Panc1 (cell line): ENCODE data around the gene SKOR1. TPM values are rescaled to one million over a fixed set of nuclear protein-coding genes. Genes with fewer than 3 reads are reported as not detected.

Experiments used
- ATAC-seq: fragments of 200-7000 bp; cut with Tn5 transposase; 2 replicates; pipeline ENCODE4 v1.9.1; 2020; ENCODE audit warnings: mild to moderate bottlenecking, moderate library complexity
- BruUV-seq: library from RNA; stranded (reverse); fragments of 400-500 nt; replicated peaks from 2 replicates; lab custom pipeline; 2021; lab: Mats Ljungman, UMichigan
- CTCF ChIA-PET: fragments of 300-600 bp; sonication (Branson Sonifier 250); formaldehyde crosslinking; loops from one replicate; lab custom pipeline; 2022; ENCODE audit warnings: antibody characterized with exemption; lab: Charles Lee
- POLR2A ChIA-PET: fragments of 300-600 bp; sonication (Branson Sonifier 250); formaldehyde crosslinking; loops from one replicate; lab custom pipeline; 2022; ENCODE audit warnings: antibody characterized with exemption; lab: Charles Lee
- DNase-seq: peaks from one replicate; pipeline ENCODE4 v3.0.0-alpha.2; 2010; ENCODE audit warnings: low read depth, low spot score
- H3K27ac ChIP-seq: 2 replicates; pipeline ENCODE4 v1.5.1; 2011; ENCODE audit warnings: mild to moderate bottlenecking, low read length, inconsistent platforms
- H3K27me3 ChIP-seq: fragments of 200-500 bp; sonication (Bioruptor generic); 2 replicates; pipeline ENCODE4 v1.6.0; 2014; ENCODE audit warnings: low read length, inconsistent platforms; ENCODE audit not compliant: control insufficient read depth, insufficient read depth
- H3K36me3 ChIP-seq: fragments of 200-500 bp; sonication (Bioruptor generic); 2 replicates; pipeline ENCODE4 v1.5.1; 2014; ENCODE audit warnings: inconsistent platforms, mild to moderate bottlenecking, low read length, moderate library complexity; ENCODE audit not compliant: control insufficient read depth, insufficient read depth
- H3K4me1 ChIP-seq: 2 replicates; pipeline ENCODE4 v1.5.1; 2011; ENCODE audit warnings: inconsistent platforms, mild to moderate bottlenecking, low read length, moderate library complexity; ENCODE audit not compliant: control insufficient read depth, insufficient read depth
- H3K4me3 ChIP-seq, 2 experiments: 2 replicates each; pipeline ENCODE4 v1.5.1; 2011 to 2012; ENCODE audit warnings: low read depth in 2 of 2, low read length in 2 of 2, mild to moderate bottlenecking in 2 of 2, inconsistent platforms in 1 of 2, moderate library complexity in 1 of 2
- H3K9me3 ChIP-seq: fragments of 200-500 bp; sonication (Bioruptor generic); 2 replicates; pipeline ENCODE4 v1.5.1; 2014; ENCODE audit warnings: low read depth, mild to moderate bottlenecking, inconsistent platforms, low read length, moderate library complexity; ENCODE audit not compliant: control insufficient read depth, insufficient read depth
- POLR2AphosphoS5 ChIP-seq: IDR thresholded peaks from 2 replicates; pipeline ENCODE4 v1.6.1; 2012; ENCODE audit warnings: mild to moderate bottlenecking, low read depth, low read length, moderate library complexity
- SIN3A ChIP-seq: IDR thresholded peaks from 2 replicates; pipeline ENCODE4 v1.6.1; 2012; ENCODE audit warnings: low read depth, mild to moderate bottlenecking, low read length, moderate library complexity, borderline replicate concordance; ENCODE audit not compliant: insufficient read depth
- TCF7L2 ChIP-seq: IDR thresholded peaks from 2 replicates; pipeline ENCODE4 v1.6.1; 2011; ENCODE audit warnings: mild to moderate bottlenecking, low read depth, low read length, inconsistent platforms
- in situ Hi-C: cut with HindIII; loops from 2 replicates; pipeline ENCODE4 v1.10.0; 2016; ENCODE audit warnings: low sequenced_read_pairs, low pct_unique_long_range_greater_than_20kb
- intact Hi-C: fragments of 100-400 bp; cut with micrococcal nuclease; formaldehyde crosslinking; loops from one replicate; pipeline ENCODE4 v1.10.0; 2022; ENCODE audit not compliant: unreplicated experiment
- total RNA-seq: library from RNA; stranded (reverse); gene quantifications from one replicate; pipeline ENCODE4 v1.2.1, GENCODE V29; 2021; ENCODE audit not compliant: unreplicated experiment
- TF ChIP-seq, protein P1 (sequence below), 2 experiments: IDR thresholded peaks; 2 replicates each; pipeline ENCODE4 v1.6.1; 2011 to 2012; ENCODE audit warnings: low read depth in 2 of 2, control low read depth in 1 of 2, low read length in 1 of 2, mild to moderate bottlenecking in 1 of 2, moderate library complexity in 1 of 2; ENCODE audit not compliant: insufficient read depth in 1 of 2
- TF ChIP-seq, protein P2 (sequence below): fragments of 450-650 bp; IDR thresholded peaks from 2 replicates; pipeline ENCODE4 v1.5.1; 2017; ENCODE audit warnings: mild to moderate bottlenecking

SKOR1 gene
- total RNA-seq, 1 experiment from 2014 or later: 0.21 TPM

GRCh38 chr15:67831363-67831762, 6.1 kb downstream of the SKOR1 start:
- H3K4me1 ChIP-seq: peaks cover 4% of the 10 kb centered on the region
- H3K4me3 ChIP-seq: no peak overlapping the region
- CTCF ChIA-PET: interaction anchor here (1.0 to 1.2 kb wide), 2 partner anchors 330 to 885 kb away, joined by 3 read pairs; no protein-coding TSS in a partner anchor
- in situ Hi-C loops (no loop called here), intact Hi-C loops (loop anchor here (10.0 kb wide), 2 partner anchors 447 to 587 kb away; no protein-coding TSS in a partner anchor)
- H3K9me3 ChIP-seq: no peaks in the 10 kb centered on the region
- ATAC-seq (no peak), DNase-seq (no peak)
- TF ChIP-seq TCF7L2 (no peak), SIN3A (no peak), POLR2AphosphoS5 (no peak)
- TF ChIP-seq, protein P1, sequence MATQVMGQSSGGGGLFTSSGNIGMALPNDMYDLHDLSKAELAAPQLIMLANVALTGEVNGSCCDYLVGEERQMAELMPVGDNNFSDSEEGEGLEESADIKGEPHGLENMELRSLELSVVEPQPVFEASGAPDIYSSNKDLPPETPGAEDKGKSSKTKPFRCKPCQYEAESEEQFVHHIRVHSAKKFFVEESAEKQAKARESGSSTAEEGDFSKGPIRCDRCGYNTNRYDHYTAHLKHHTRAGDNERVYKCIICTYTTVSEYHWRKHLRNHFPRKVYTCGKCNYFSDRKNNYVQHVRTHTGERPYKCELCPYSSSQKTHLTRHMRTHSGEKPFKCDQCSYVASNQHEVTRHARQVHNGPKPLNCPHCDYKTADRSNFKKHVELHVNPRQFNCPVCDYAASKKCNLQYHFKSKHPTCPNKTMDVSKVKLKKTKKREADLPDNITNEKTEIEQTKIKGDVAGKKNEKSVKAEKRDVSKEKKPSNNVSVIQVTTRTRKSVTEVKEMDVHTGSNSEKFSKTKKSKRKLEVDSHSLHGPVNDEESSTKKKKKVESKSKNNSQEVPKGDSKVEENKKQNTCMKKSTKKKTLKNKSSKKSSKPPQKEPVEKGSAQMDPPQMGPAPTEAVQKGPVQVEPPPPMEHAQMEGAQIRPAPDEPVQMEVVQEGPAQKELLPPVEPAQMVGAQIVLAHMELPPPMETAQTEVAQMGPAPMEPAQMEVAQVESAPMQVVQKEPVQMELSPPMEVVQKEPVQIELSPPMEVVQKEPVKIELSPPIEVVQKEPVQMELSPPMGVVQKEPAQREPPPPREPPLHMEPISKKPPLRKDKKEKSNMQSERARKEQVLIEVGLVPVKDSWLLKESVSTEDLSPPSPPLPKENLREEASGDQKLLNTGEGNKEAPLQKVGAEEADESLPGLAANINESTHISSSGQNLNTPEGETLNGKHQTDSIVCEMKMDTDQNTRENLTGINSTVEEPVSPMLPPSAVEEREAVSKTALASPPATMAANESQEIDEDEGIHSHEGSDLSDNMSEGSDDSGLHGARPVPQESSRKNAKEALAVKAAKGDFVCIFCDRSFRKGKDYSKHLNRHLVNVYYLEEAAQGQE (IDR thresholded peaks at IDR 0.05; ENCODE audit: insufficient read depth in 1 of 2, low read depth in 2 of 2, low read length in 1 of 2): no peak
- TF ChIP-seq, protein P2, sequence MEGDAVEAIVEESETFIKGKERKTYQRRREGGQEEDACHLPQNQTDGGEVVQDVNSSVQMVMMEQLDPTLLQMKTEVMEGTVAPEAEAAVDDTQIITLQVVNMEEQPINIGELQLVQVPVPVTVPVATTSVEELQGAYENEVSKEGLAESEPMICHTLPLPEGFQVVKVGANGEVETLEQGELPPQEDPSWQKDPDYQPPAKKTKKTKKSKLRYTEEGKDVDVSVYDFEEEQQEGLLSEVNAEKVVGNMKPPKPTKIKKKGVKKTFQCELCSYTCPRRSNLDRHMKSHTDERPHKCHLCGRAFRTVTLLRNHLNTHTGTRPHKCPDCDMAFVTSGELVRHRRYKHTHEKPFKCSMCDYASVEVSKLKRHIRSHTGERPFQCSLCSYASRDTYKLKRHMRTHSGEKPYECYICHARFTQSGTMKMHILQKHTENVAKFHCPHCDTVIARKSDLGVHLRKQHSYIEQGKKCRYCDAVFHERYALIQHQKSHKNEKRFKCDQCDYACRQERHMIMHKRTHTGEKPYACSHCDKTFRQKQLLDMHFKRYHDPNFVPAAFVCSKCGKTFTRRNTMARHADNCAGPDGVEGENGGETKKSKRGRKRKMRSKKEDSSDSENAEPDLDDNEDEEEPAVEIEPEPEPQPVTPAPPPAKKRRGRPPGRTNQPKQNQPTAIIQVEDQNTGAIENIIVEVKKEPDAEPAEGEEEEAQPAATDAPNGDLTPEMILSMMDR: no peak
- BruUV-seq: no TSS peak
- H3K27ac ChIP-seq: no peak overlapping the region
- no peaks in the 10 kb centered on the region for H3K27me3 ChIP-seq
- POLR2A ChIA-PET: no interaction called here
- no peaks in the 10 kb centered on the region for H3K36me3 ChIP-seq

DNA sequence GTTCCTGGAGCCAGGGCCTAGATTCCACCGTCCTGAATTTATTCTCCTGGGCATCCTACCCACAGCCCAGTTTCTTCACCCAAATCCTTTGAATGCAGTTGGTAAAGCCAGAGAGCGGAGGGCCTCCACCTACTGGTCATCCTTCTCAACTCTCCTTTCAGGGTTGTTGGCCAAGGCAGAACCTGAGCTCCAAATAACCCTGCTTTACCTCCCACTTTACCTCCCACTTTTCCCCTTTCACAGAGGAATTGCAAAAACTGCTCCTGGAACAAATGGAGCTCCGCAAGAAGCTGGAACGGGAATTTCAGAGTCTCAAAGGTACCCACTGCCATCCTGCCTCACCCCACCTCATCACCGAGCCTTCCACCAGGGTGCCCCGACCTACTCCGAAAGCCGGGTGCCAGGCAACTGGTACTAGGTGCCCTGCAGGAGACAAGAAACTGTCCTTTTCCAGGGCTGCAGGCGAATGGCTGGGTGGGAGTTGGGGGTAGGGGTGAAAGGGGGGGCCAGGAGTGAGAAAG, 6.8 kb downstream of the SKOR1 start:
- POLR2A ChIA-PET: interaction anchor here (0.7 kb wide), 1 partner anchor 177 kb away, joined by 4 read pairs; no protein-coding TSS in a partner anchor
- peaks cover 11% of the 10 kb centered on the region for H3K4me1 ChIP-seq
- ATAC-seq (peak; percentile 60), DNase-seq (no peak)
- BruUV-seq: no TSS peak
- H3K27me3 ChIP-seq: no peaks in the 10 kb centered on the region
- no peaks in the 10 kb centered on the region for H3K36me3 ChIP-seq
- TF ChIP-seq POLR2AphosphoS5: no peak
- TF ChIP-seq, protein P1 (IDR thresholded peaks at IDR 0.05; ENCODE audit: insufficient read depth in 1 of 2, low read depth in 2 of 2, low read length in 1 of 2): no peak
- TF ChIP-seq, protein P2: peak; percentile 75
- H3K9me3 ChIP-seq: no peaks in the 10 kb centered on the region
- no peak overlapping the region for H3K4me3 ChIP-seq
- intact Hi-C loops: loop anchor here (10.0 kb wide), 2 partner anchors 447 to 587 kb away; no protein-coding TSS in a partner anchor
- in situ Hi-C loops: no loop called here
- H3K27ac ChIP-seq: no peak overlapping the region
- CTCF ChIA-PET: interaction anchor here (0.6 to 1.6 kb wide), 5 partner anchors 331 to 886 kb away, joined by 3 to 7 read pairs (median 3); no protein-coding TSS in a partner anchor
